ENCODE measurements around the gene DICER1. TPM values are rescaled to one million over a fixed set of nuclear protein-coding genes. Genes with fewer than 3 reads are reported as not detected.

DICER1 gene
- total RNA-seq, 1 experiment from 2014 or later, result 32.7 TPM

DNA sequence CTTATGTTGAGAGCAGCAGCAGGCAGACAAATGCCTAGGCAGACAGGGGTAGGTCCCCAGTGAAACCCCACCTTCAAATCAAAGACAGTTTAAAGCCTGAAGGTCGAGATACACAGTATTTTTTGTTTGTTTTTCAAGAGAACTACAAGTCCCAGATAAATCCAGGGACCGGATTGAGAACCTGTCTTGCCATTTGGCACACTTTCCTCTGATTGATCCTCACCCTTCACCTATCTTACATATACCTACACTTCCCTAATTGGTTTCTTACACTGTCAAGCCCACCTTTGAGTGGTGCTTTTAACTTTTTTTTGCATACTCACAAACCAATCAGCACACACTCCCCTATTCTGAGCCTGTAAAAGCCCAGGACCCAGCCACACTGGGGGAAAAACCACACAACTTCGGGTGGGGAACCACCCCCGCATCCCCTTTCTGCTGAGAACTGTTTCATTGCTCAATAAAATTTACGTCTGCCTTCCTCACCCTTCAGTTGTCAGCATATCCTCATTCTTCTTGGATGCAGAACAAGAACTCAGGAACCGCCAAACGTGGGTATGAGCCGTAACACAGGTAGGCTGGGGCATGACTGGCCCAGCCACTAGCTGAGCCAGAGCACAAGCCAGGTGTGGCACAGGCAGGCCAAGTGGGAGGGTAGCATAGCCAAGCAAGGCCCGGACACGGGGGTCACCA, 11.1 kb downstream of the DICER1 start:
- H3K27ac ChIP-seq (ENCODE audit: low read length), result no peak overlapping the region
- no peak for DNase-seq (ENCODE audit: low read depth, low spot score)
- ChIA-PET CTCF (no interaction called here), POLR2A (no interaction called here)
- no peaks in the 10 kb centered on the region for H3K36me3 ChIP-seq (ENCODE audit: control insufficient read depth, insufficient read depth, low read length)
- H3K4me1 ChIP-seq (ENCODE audit: control insufficient read depth, insufficient read depth, low read length), result peaks cover 11% of the 10 kb centered on the region
- intact Hi-C loops (cut with micrococcal nuclease; ENCODE audit: unreplicated experiment) (no loop called here), in situ Hi-C loops (cut with HindIII; ENCODE audit: low pct_unique_long_range_greater_than_20kb, low sequenced_read_pairs) (no loop called here)
- TF ChIP-seq, protein P1, sequence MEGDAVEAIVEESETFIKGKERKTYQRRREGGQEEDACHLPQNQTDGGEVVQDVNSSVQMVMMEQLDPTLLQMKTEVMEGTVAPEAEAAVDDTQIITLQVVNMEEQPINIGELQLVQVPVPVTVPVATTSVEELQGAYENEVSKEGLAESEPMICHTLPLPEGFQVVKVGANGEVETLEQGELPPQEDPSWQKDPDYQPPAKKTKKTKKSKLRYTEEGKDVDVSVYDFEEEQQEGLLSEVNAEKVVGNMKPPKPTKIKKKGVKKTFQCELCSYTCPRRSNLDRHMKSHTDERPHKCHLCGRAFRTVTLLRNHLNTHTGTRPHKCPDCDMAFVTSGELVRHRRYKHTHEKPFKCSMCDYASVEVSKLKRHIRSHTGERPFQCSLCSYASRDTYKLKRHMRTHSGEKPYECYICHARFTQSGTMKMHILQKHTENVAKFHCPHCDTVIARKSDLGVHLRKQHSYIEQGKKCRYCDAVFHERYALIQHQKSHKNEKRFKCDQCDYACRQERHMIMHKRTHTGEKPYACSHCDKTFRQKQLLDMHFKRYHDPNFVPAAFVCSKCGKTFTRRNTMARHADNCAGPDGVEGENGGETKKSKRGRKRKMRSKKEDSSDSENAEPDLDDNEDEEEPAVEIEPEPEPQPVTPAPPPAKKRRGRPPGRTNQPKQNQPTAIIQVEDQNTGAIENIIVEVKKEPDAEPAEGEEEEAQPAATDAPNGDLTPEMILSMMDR (IDR thresholded peaks at IDR 0.05), result no peak
- TF ChIP-seq, protein P2, sequence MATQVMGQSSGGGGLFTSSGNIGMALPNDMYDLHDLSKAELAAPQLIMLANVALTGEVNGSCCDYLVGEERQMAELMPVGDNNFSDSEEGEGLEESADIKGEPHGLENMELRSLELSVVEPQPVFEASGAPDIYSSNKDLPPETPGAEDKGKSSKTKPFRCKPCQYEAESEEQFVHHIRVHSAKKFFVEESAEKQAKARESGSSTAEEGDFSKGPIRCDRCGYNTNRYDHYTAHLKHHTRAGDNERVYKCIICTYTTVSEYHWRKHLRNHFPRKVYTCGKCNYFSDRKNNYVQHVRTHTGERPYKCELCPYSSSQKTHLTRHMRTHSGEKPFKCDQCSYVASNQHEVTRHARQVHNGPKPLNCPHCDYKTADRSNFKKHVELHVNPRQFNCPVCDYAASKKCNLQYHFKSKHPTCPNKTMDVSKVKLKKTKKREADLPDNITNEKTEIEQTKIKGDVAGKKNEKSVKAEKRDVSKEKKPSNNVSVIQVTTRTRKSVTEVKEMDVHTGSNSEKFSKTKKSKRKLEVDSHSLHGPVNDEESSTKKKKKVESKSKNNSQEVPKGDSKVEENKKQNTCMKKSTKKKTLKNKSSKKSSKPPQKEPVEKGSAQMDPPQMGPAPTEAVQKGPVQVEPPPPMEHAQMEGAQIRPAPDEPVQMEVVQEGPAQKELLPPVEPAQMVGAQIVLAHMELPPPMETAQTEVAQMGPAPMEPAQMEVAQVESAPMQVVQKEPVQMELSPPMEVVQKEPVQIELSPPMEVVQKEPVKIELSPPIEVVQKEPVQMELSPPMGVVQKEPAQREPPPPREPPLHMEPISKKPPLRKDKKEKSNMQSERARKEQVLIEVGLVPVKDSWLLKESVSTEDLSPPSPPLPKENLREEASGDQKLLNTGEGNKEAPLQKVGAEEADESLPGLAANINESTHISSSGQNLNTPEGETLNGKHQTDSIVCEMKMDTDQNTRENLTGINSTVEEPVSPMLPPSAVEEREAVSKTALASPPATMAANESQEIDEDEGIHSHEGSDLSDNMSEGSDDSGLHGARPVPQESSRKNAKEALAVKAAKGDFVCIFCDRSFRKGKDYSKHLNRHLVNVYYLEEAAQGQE (IDR thresholded peaks at IDR 0.05; ENCODE audit: insufficient read depth in 1 of 2, low read depth in 2 of 2, low read length in 1 of 2), result no peak
- TF ChIP-seq POLR2AphosphoS5 (IDR thresholded peaks at IDR 0.05; ENCODE audit: low read depth, low read length) (no peak), TCF7L2 (IDR thresholded peaks at IDR 0.05; ENCODE audit: low read depth, low read length) (no peak), SIN3A (IDR thresholded peaks at IDR 0.05; ENCODE audit: borderline replicate concordance, insufficient read depth, low read depth, low read length) (no peak)
- no peak overlapping the region for H3K4me3 ChIP-seq (ENCODE audit: low read depth in 2 of 2, low read length in 2 of 2)
- no TSS peak for BruUV-seq (replicated peaks)
- H3K27me3 ChIP-seq (ENCODE audit: control insufficient read depth, insufficient read depth, low read length), result no peaks in the 10 kb centered on the region
- peaks cover 2% of the 10 kb centered on the region; the same call in 1 of the 2 replicates for H3K9me3 ChIP-seq (ENCODE audit: control insufficient read depth, insufficient read depth, low read depth, low read length)
- no peak for ATAC-seq

DNA sequence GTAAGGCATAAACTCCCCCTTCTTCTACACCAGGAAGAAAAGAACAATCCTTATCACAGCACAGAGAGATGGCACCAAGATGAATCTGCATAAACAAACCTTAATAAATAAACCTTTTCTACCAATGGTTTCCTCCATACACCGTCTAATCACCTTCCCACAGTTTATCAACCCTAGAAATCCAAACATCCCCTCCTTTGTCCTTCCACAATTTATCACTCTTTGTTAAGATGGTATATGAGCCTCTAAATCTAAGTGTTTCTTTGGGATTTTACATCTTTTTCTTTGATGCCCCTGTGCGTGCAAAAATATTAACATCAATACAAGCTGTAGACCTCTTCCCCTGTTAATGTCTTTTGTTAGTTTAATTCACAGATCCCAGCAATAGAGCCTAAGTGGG, 12.5 kb downstream of the DICER1 start:
- intact Hi-C loops (cut with micrococcal nuclease; ENCODE audit: unreplicated experiment) (no loop called here), in situ Hi-C loops (cut with HindIII; ENCODE audit: low pct_unique_long_range_greater_than_20kb, low sequenced_read_pairs) (no loop called here)
- H3K27ac ChIP-seq (ENCODE audit: low read length), result no peak overlapping the region
- H3K27me3 ChIP-seq (ENCODE audit: control insufficient read depth, insufficient read depth, low read length), result no peaks in the 10 kb centered on the region
- BruUV-seq (replicated peaks), result no TSS peak
- POLR2A ChIA-PET, result no interaction called here
- H3K4me1 ChIP-seq (ENCODE audit: control insufficient read depth, insufficient read depth, low read length), result peaks cover 11% of the 10 kb centered on the region
- ATAC-seq (no peak), DNase-seq (ENCODE audit: low read depth, low spot score) (no peak)
- CTCF ChIA-PET, result interaction anchor here (0.6 kb wide), 1 partner anchor 13 kb away, joined by 10 read pairs; no protein-coding TSS in a partner anchor
- H3K4me3 ChIP-seq (ENCODE audit: low read depth in 2 of 2, low read length in 2 of 2), result no peak overlapping the region
- H3K36me3 ChIP-seq (ENCODE audit: control insufficient read depth, insufficient read depth, low read length), result no peaks in the 10 kb centered on the region
- peaks cover 2% of the 10 kb centered on the region; the same call in 1 of the 2 replicates for H3K9me3 ChIP-seq (ENCODE audit: control insufficient read depth, insufficient read depth, low read depth, low read length)
- TF ChIP-seq SIN3A (IDR thresholded peaks at IDR 0.05; ENCODE audit: borderline replicate concordance, insufficient read depth, low read depth, low read length) (no peak), TCF7L2 (IDR thresholded peaks at IDR 0.05; ENCODE audit: low read depth, low read length) (no peak), POLR2AphosphoS5 (IDR thresholded peaks at IDR 0.05; ENCODE audit: low read depth, low read length) (no peak)
- TF ChIP-seq, protein P2 (IDR thresholded peaks at IDR 0.05; ENCODE audit: insufficient read depth in 1 of 2, low read depth in 2 of 2, low read length in 1 of 2), result no peak
- TF ChIP-seq, protein P1 (IDR thresholded peaks at IDR 0.05), result no peak
